GM18858 (cell line): Measurements from ENCODE around the gene TTR.

ENCODE experiments used
- ATAC-seq: cut with Tn5 transposase; IDR thresholded peaks from one replicate; pipeline ENCODE4 v1.9.1; 2021; ENCODE audit not compliant: unreplicated experiment

TTR gene

GRCh38 chr18:31612124-31612523 lies 20.4 kb downstream of the TTR start:
- ATAC-seq: no peak

GRCh38 chr18:31614044-31614443 lies 22.4 kb downstream of the TTR start:
- ATAC-seq: no peak

- ATAC-seq: no peak
These were observed 24.9 kb downstream of the TTR start for GRCh38 chr18:31616586-31616985.

GRCh38 chr18:31617031-31617717 lies 25.5 kb downstream of the TTR start:
- ATAC-seq: no peak

GRCh38 chr18:31618801-31619200 lies 27.1 kb downstream of the TTR start:
- ATAC-seq: no peak

GRCh38 chr18:31619291-31619690 lies 27.6 kb downstream of the TTR start:
- no peak for ATAC-seq

GRCh38 chr18:31624892-31625640 lies 33.4 kb downstream of the TTR start:
- no peak for ATAC-seq

- no peak for ATAC-seq
These were observed 34.7 kb downstream of the TTR start for GRCh38 chr18:31626409-31626808.

- no peak for ATAC-seq
These were observed 38.9 kb downstream of the TTR start for GRCh38 chr18:31630549-31630948.

- no peak for ATAC-seq
These were observed 39.8 kb downstream of the TTR start for GRCh38 chr18:31631526-31631925.

GRCh38 chr18:31632356-31632755 lies 40.7 kb downstream of the TTR start:
- no peak for ATAC-seq

GRCh38 chr18:31633392-31634330 lies 42.0 kb downstream of the TTR start:
- peak; percentile 9 for ATAC-seq

GRCh38 chr18:31634331-31634713 lies 42.6 kb downstream of the TTR start:
- peak; percentile 99 for ATAC-seq

GRCh38 chr18:31636387-31636786 lies 44.7 kb downstream of the TTR start:
- ATAC-seq: no peak

GRCh38 chr18:31637445-31637844 lies 45.8 kb downstream of the TTR start:
- ATAC-seq: no peak

GRCh38 chr18:31643003-31643402 lies 51.3 kb downstream of the TTR start:
- ATAC-seq: no peak

- no peak for ATAC-seq
These were observed 53.7 kb downstream of the TTR start for GRCh38 chr18:31645411-31645810.

GRCh38 chr18:31646332-31647126 lies 54.9 kb downstream of the TTR start:
- peak; percentile 32 for ATAC-seq

GRCh38 chr18:31647127-31647753 lies 55.6 kb downstream of the TTR start:
- ATAC-seq: no peak
